Activated naive CD4-positive, alpha-beta T cell treated with anti-CD3 and anti-CD28 coated beads for 36 hours (primary cell): ENCODE results near the gene CHST7. TPM values are rescaled to one million over a fixed set of nuclear protein-coding genes. Genes with fewer than 3 reads are reported as not detected.
A peak's percentile ranks its signal among the peaks of the same experiment; 100 is the strongest.

ENCODE experiments used
- CTCF ChIA-PET: fragments of 350-600 bp; sonication (Branson Sonifier 250); formaldehyde crosslinking; loops from one replicate; lab custom pipeline; 2021; ENCODE audit warnings: antibody characterized with exemption; lab: Charles Lee
- DNase-seq: peaks from one replicate; pipeline ENCODE4 v3.0.0-alpha.2; 2020
- H3K27ac Mint-ChIP-seq: one replicate; pipeline ENCODE4 v1.8.0; 2021; ENCODE audit warnings: mild to moderate bottlenecking, mixed read lengths
- H3K27me3 Mint-ChIP-seq: one replicate; pipeline ENCODE4 v1.8.0; 2021; ENCODE audit warnings: low read depth, mixed read lengths
- H3K36me3 Mint-ChIP-seq: one replicate; pipeline ENCODE4 v1.8.0; 2021; ENCODE audit warnings: low read depth, mixed read lengths
- H3K4me1 Mint-ChIP-seq: one replicate; pipeline ENCODE4 v1.8.0; 2021; ENCODE audit warnings: low read depth, mixed read lengths
- H3K4me3 Mint-ChIP-seq: one replicate; pipeline ENCODE4 v1.8.0; 2021; ENCODE audit warnings: mild to moderate bottlenecking, moderate library complexity, mixed read lengths
- H3K9me3 Mint-ChIP-seq: one replicate; pipeline ENCODE4 v1.8.0; 2021; ENCODE audit warnings: mixed read lengths
- intact Hi-C: fragments of 100-400 bp; cut with micrococcal nuclease; formaldehyde crosslinking; loops from one replicate; pipeline ENCODE4 v1.15.1; 2023
- total RNA-seq, 2 experiments: library from RNA; stranded (reverse); gene quantifications; one replicate each; pipeline ENCODE4 v1.2.3, GENCODE V29; 2021

Gene CHST7
- total RNA-seq, 2 experiments from 2014 or later: 0.79 to 0.99 TPM

- Mint-ChIP-seq H3K27ac (no peak overlapping the region), H3K9me3 (no peaks in the 10 kb centered on the region), H3K36me3 (no peaks in the 10 kb centered on the region), H3K4me3 (no peak overlapping the region), H3K27me3 (no peaks in the 10 kb centered on the region), H3K4me1 (peaks cover 22% of the 10 kb centered on the region)
- CTCF ChIA-PET: interaction anchor here (0.6 to 2.2 kb wide), 3 partner anchors 9 to 1500 kb away, joined by 3 to 6 read pairs (median 4); no protein-coding TSS in a partner anchor
- intact Hi-C loops: loop anchor here (5.0 kb wide), 1 partner anchor 37 kb away; no protein-coding TSS in a partner anchor
- DNase-seq: no peak
Observed at GRCh38 chrX:46589977-46590723, 16.6 kb downstream of the CHST7 start.

- intact Hi-C loops: no loop called here
- no peaks in the 10 kb centered on the region for H3K9me3 Mint-ChIP-seq
- peaks cover 3% of the 10 kb centered on the region for H3K4me1 Mint-ChIP-seq
- CTCF ChIA-PET: no interaction called here
- no peaks in the 10 kb centered on the region for H3K27me3 Mint-ChIP-seq
- H3K36me3 Mint-ChIP-seq: peaks cover 2% of the 10 kb centered on the region
- no peak overlapping the region for H3K4me3 Mint-ChIP-seq
- H3K27ac Mint-ChIP-seq: no peak overlapping the region
- DNase-seq: no peak
Observed at GRCh38 chrX:46595084-46595483, 21.5 kb downstream of the CHST7 start.

GRCh38 chrX:46597208-46597607, 23.6 kb downstream of the CHST7 start:
- no peak for DNase-seq
- Mint-ChIP-seq H3K36me3 (peaks cover 2% of the 10 kb centered on the region), H3K4me3 (no peak overlapping the region), H3K9me3 (no peaks in the 10 kb centered on the region), H3K27me3 (no peaks in the 10 kb centered on the region), H3K27ac (no peak overlapping the region), H3K4me1 (no peaks in the 10 kb centered on the region)
- CTCF ChIA-PET: no interaction called here
- intact Hi-C loops: no loop called here

GRCh38 chrX:46597771-46598170, 24.2 kb downstream of the CHST7 start:
- H3K27me3 Mint-ChIP-seq: no peaks in the 10 kb centered on the region
- no peak overlapping the region for H3K27ac Mint-ChIP-seq
- H3K9me3 Mint-ChIP-seq: no peaks in the 10 kb centered on the region
- no peaks in the 10 kb centered on the region for H3K4me1 Mint-ChIP-seq
- no peak for DNase-seq
- intact Hi-C loops: no loop called here
- H3K36me3 Mint-ChIP-seq: peaks cover 2% of the 10 kb centered on the region
- H3K4me3 Mint-ChIP-seq: no peak overlapping the region
- CTCF ChIA-PET: interaction anchor here (1.0 kb wide), 1 partner anchor 25 kb away, joined by 3 read pairs; no protein-coding TSS in a partner anchor

GRCh38 chrX:46599051-46599560, 25.5 kb downstream of the CHST7 start:
- CTCF ChIA-PET: interaction anchor here (1.6 kb wide), 1 partner anchor 10 kb away, joined by 6 read pairs; no protein-coding TSS in a partner anchor
- Mint-ChIP-seq H3K4me3 (no peak overlapping the region), H3K4me1 (no peaks in the 10 kb centered on the region), H3K27me3 (no peaks in the 10 kb centered on the region), H3K36me3 (peaks cover 5% of the 10 kb centered on the region), H3K9me3 (no peaks in the 10 kb centered on the region), H3K27ac (no peak overlapping the region)
- DNase-seq: no peak
- intact Hi-C loops: no loop called here

GRCh38 chrX:46601283-46601682, 27.7 kb downstream of the CHST7 start:
- Mint-ChIP-seq H3K9me3 (no peaks in the 10 kb centered on the region), H3K4me1 (no peaks in the 10 kb centered on the region), H3K27ac (no peak overlapping the region), H3K36me3 (peaks cover 9% of the 10 kb centered on the region), H3K4me3 (no peak overlapping the region), H3K27me3 (no peaks in the 10 kb centered on the region)
- no peak for DNase-seq
- CTCF ChIA-PET: no interaction called here
- intact Hi-C loops: no loop called here

GRCh38 chrX:46602468-46603102, 29.0 kb downstream of the CHST7 start:
- peaks cover 11% of the 10 kb centered on the region for H3K36me3 Mint-ChIP-seq
- H3K9me3 Mint-ChIP-seq: no peaks in the 10 kb centered on the region
- H3K4me3 Mint-ChIP-seq: no peak overlapping the region
- CTCF ChIA-PET: no interaction called here
- no peaks in the 10 kb centered on the region for H3K4me1 Mint-ChIP-seq
- intact Hi-C loops: no loop called here
- no peaks in the 10 kb centered on the region for H3K27me3 Mint-ChIP-seq
- DNase-seq: no peak
- H3K27ac Mint-ChIP-seq: no peak overlapping the region

GRCh38 chrX:46607916-46608315, 34.4 kb downstream of the CHST7 start:
- Mint-ChIP-seq H3K27me3 (no peaks in the 10 kb centered on the region), H3K27ac (no peak overlapping the region), H3K9me3 (no peaks in the 10 kb centered on the region), H3K4me3 (no peak overlapping the region), H3K36me3 (peaks cover 12% of the 10 kb centered on the region), H3K4me1 (peaks cover 24% of the 10 kb centered on the region)
- CTCF ChIA-PET: no interaction called here
- no peak for DNase-seq
- intact Hi-C loops: no loop called here

- H3K27ac Mint-ChIP-seq: no peak overlapping the region
- DNase-seq: no peak
- intact Hi-C loops: no loop called here
- H3K27me3 Mint-ChIP-seq: no peaks in the 10 kb centered on the region
- no peak overlapping the region for H3K4me3 Mint-ChIP-seq
- peaks cover 24% of the 10 kb centered on the region for H3K4me1 Mint-ChIP-seq
- peaks cover 14% of the 10 kb centered on the region for H3K36me3 Mint-ChIP-seq
- no peaks in the 10 kb centered on the region for H3K9me3 Mint-ChIP-seq
- CTCF ChIA-PET: no interaction called here
Observed at GRCh38 chrX:46610070-46610658, 36.6 kb downstream of the CHST7 start.

- CTCF ChIA-PET: interaction anchor here (0.6 to 1.2 kb wide), 3 partner anchors 14 to 39 kb away, joined by 3 read pairs; no protein-coding TSS in a partner anchor
- intact Hi-C loops: no loop called here
- no peaks in the 10 kb centered on the region for H3K27me3 Mint-ChIP-seq
- peak; percentile 41 for DNase-seq
- H3K27ac Mint-ChIP-seq: no peak overlapping the region
- peaks cover 11% of the 10 kb centered on the region for H3K36me3 Mint-ChIP-seq
- H3K9me3 Mint-ChIP-seq: no peaks in the 10 kb centered on the region
- H3K4me1 Mint-ChIP-seq: peaks cover 24% of the 10 kb centered on the region
- H3K4me3 Mint-ChIP-seq: no peak overlapping the region
Observed at GRCh38 chrX:46611658-46612362, 38.2 kb downstream of the CHST7 start.

GRCh38 chrX:46617906-46618305, 44.3 kb downstream of the CHST7 start:
- DNase-seq: no peak
- peaks cover 2% of the 10 kb centered on the region for H3K27me3 Mint-ChIP-seq
- no peak overlapping the region for H3K27ac Mint-ChIP-seq
- H3K4me3 Mint-ChIP-seq: no peak overlapping the region
- CTCF ChIA-PET: no interaction called here
- intact Hi-C loops: no loop called here
- no peaks in the 10 kb centered on the region for H3K9me3 Mint-ChIP-seq
- peaks cover 4% of the 10 kb centered on the region for H3K4me1 Mint-ChIP-seq
- H3K36me3 Mint-ChIP-seq: peaks cover 36% of the 10 kb centered on the region

GRCh38 chrX:46618947-46619346, 45.4 kb downstream of the CHST7 start:
- intact Hi-C loops: no loop called here
- peaks cover 4% of the 10 kb centered on the region for H3K4me1 Mint-ChIP-seq
- CTCF ChIA-PET: no interaction called here

More at GRCh38 chrX:46618947-46619346, 45.4 kb downstream of the CHST7 start:
- no peak overlapping the region for H3K4me3 Mint-ChIP-seq
- no peak overlapping the region for H3K27ac Mint-ChIP-seq
- H3K36me3 Mint-ChIP-seq: peaks cover 33% of the 10 kb centered on the region
- no peak for DNase-seq
- H3K27me3 Mint-ChIP-seq: peaks cover 4% of the 10 kb centered on the region
- no peaks in the 10 kb centered on the region for H3K9me3 Mint-ChIP-seq
